ENCODE data around the gene KCNF1. TPM values are rescaled to one million over a fixed set of nuclear protein-coding genes. Genes with fewer than 3 reads are reported as not detected.
"Not testable (repeated sequence)": the region's sequence is repeated elsewhere in the genome, so short reads cannot be mapped to it uniquely, and the experiment has no call there.

KCNF1 gene
- total and polyA plus RNA-seq, 2 experiments from 2014 or later: 0.67 to 0.87 TPM

DNA sequence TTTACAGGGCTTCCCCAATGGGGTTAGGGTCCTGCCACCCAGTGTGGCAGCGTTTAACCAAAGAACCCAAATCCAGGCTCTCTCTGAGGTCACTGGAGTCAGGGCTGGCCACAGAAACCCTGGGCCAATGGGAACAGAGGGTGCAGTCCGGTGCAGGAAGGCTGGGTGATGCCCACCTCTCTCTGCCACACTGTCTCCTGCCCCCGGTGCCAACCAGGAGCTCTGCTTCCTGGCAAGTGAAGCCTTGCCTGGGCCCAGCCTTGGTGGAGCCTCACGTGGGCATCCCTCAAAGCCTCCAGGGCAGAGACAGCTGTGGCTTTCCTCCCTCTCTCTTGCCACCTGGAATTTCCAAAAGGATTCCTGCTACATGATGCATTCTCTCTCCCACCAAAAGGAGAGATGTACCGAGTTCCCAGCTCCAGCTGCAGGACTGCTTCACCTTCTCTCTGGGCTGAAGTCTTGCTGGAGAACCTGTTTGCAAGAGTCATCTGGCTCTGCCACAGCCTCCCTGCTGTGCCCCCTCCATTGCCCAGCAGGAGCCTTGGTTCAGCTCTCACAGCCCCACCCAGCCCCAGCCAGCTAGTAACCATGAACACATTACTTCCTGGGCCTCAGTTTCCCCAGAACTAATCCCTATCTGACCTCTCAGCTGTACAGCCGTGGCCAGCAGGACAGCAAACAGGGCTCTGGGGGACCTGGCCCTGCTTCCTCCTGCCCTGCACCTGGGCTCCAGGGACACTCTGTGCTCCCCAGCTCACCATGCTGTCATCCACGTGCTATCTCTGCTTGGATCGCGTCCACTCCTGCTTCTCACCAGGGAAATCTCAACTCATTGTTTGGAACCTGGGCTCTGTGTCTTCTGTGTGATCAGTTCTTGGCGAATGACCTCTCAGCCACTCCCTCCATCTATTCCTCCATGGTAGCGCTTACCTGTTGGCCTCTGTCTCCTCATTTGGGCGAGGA is 43.4 kb downstream of the KCNF1 start:
- H3K79me2 ChIP-seq: no peaks in the 10 kb centered on the region
- H3K4me1 ChIP-seq (ENCODE audit: insufficient read depth): no peaks in the 10 kb centered on the region
- no peak overlapping the region for H2AFZ ChIP-seq
- no peak for DNase-seq (ENCODE audit: low spot score)
- no peaks in the 10 kb centered on the region for H3K36me3 ChIP-seq (replicated peaks; ENCODE audit: insufficient read depth, low read depth)
- H4K20me1 ChIP-seq (ENCODE audit: insufficient read depth, poor library complexity, severe bottlenecking): no peaks in the 10 kb centered on the region
- no peaks in the 10 kb centered on the region for H3K9me3 ChIP-seq (ENCODE audit: low read depth)
- TF ChIP-seq EZH2 (IDR thresholded peaks at IDR 0.05; ENCODE audit: borderline replicate concordance): no peak
- no peak for TF ChIP-seq EZH2phosphoT487 (IDR thresholded peaks at IDR 0.05; ENCODE audit: low read depth, severe bottlenecking, unreplicated experiment)
- TF ChIP-seq CTCF (IDR thresholded peaks at IDR 0.05; ENCODE audit: poor library complexity): no peak
- 81% methylated on average over 12 of the region's 12 CpGs for WGBS (ENCODE audit: low lambda C conversion rate, missing lambda C conversion rate)
- no peak overlapping the region for H3K4me3 ChIP-seq
- no peak overlapping the region for H3K4me2 ChIP-seq
- no peak overlapping the region for H3K27ac ChIP-seq
- no peaks in the 10 kb centered on the region for H3K9me2 ChIP-seq (replicated peaks; ENCODE audit: insufficient read depth)
- H3K27me3 ChIP-seq: no peaks in the 10 kb centered on the region

DNA sequence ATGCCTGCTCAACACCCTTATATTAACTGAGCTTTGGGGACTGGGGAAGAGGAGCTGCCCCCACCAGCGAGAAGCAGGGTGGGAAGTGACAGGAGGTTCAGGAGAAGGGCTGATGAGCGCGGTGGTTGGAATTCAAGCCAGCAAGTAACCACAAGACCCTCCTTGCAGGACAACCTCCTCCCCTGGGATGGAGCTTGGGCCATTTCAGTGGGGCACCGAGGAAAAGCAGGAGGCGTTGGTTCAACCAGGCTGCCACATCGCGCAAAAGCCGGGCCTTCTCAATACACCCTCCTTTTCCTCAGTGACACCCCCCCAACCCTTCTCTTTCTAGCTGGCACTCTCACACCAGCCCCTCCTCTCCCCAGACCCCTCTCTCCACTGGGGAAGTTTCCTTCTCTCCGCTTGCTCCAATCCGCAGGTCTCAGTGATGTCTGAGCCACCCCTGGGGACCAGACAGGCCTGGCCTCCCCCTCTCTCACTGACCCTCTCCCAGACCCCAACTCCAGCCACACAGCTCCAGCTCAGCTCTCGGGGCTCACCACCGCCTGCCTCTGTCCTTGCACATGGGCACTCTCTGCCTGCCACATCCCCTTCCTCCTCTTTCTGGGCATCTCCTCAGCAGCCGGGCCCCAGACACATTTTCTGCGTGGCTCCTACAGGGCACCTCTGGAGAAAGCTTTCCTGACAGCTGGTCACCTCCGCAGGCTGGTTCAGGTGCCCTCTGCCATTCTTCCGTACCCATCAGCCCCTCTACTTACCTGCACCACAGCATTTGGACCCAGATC is 44.5 kb downstream of the KCNF1 start:
- Histone ChIP-seq H3K36me3 (replicated peaks; ENCODE audit: insufficient read depth, low read depth) (no peaks in the 10 kb centered on the region), H3K79me2 (no peaks in the 10 kb centered on the region), H3K9me3 (ENCODE audit: low read depth) (no peaks in the 10 kb centered on the region), H3K9me2 (replicated peaks; ENCODE audit: insufficient read depth) (no peaks in the 10 kb centered on the region), H3K4me2 (no peak overlapping the region), H2AFZ (no peak overlapping the region), H3K27me3 (no peaks in the 10 kb centered on the region), H3K27ac (no peak overlapping the region), H3K4me1 (ENCODE audit: insufficient read depth) (no peaks in the 10 kb centered on the region), H4K20me1 (ENCODE audit: insufficient read depth, poor library complexity, severe bottlenecking) (no peaks in the 10 kb centered on the region), H3K4me3 (no peak overlapping the region)
- no peak for DNase-seq (ENCODE audit: low spot score)
- 94% methylated on average over 16 of the region's 16 CpGs for WGBS (ENCODE audit: low lambda C conversion rate, missing lambda C conversion rate)
- no peak for TF ChIP-seq CTCF (IDR thresholded peaks at IDR 0.05; ENCODE audit: poor library complexity)
- no peak for TF ChIP-seq EZH2 (IDR thresholded peaks at IDR 0.05; ENCODE audit: borderline replicate concordance)
- no peak for TF ChIP-seq EZH2phosphoT487 (IDR thresholded peaks at IDR 0.05; ENCODE audit: low read depth, severe bottlenecking, unreplicated experiment)

GRCh38 chr2:10957391-10957790 is 45.7 kb downstream of the KCNF1 start:
- H3K4me2 ChIP-seq: no peak overlapping the region
- no peaks in the 10 kb centered on the region for H3K9me2 ChIP-seq (replicated peaks; ENCODE audit: insufficient read depth)
- no peak overlapping the region for H3K27ac ChIP-seq
- H3K27me3 ChIP-seq: no peaks in the 10 kb centered on the region
- H3K9me3 ChIP-seq (ENCODE audit: low read depth): no peaks in the 10 kb centered on the region
- no peak overlapping the region for H3K4me3 ChIP-seq
- H3K4me1 ChIP-seq (ENCODE audit: insufficient read depth): no peaks in the 10 kb centered on the region
- H4K20me1 ChIP-seq (ENCODE audit: insufficient read depth, poor library complexity, severe bottlenecking): no peaks in the 10 kb centered on the region
- WGBS (ENCODE audit: low lambda C conversion rate, missing lambda C conversion rate): 80% methylated on average over 3 of the region's 3 CpGs
- H3K36me3 ChIP-seq (replicated peaks; ENCODE audit: insufficient read depth, low read depth): no peaks in the 10 kb centered on the region
- no peak overlapping the region for H2AFZ ChIP-seq
- DNase-seq (ENCODE audit: low spot score): no peak
- no peaks in the 10 kb centered on the region for H3K79me2 ChIP-seq
- no peak for TF ChIP-seq EZH2 (IDR thresholded peaks at IDR 0.05; ENCODE audit: borderline replicate concordance)
- no peak for TF ChIP-seq CTCF (IDR thresholded peaks at IDR 0.05; ENCODE audit: poor library complexity)
- TF ChIP-seq EZH2phosphoT487 (IDR thresholded peaks at IDR 0.05; ENCODE audit: low read depth, severe bottlenecking, unreplicated experiment): no peak

- H3K9me3 ChIP-seq (ENCODE audit: low read depth); H3K79me2 ChIP-seq; H3K9me2 ChIP-seq (replicated peaks; ENCODE audit: insufficient read depth); H3K27me3 ChIP-seq; H3K4me2 ChIP-seq; H3K4me1 ChIP-seq (ENCODE audit: insufficient read depth); H3K4me3 ChIP-seq; DNase-seq (ENCODE audit: low spot score); H3K27ac ChIP-seq; H4K20me1 ChIP-seq (ENCODE audit: insufficient read depth, poor library complexity, severe bottlenecking); H3K36me3 ChIP-seq (replicated peaks; ENCODE audit: insufficient read depth, low read depth); H2AFZ ChIP-seq: not testable (repeated sequence)
- WGBS (ENCODE audit: low lambda C conversion rate, missing lambda C conversion rate): 80% methylated on average over 3 of the region's 3 CpGs
Measured at GRCh38 chr2:10958452-10958851, 46.7 kb downstream of the KCNF1 start.
